ENCODE measurements around the gene NAPA.

DNA sequence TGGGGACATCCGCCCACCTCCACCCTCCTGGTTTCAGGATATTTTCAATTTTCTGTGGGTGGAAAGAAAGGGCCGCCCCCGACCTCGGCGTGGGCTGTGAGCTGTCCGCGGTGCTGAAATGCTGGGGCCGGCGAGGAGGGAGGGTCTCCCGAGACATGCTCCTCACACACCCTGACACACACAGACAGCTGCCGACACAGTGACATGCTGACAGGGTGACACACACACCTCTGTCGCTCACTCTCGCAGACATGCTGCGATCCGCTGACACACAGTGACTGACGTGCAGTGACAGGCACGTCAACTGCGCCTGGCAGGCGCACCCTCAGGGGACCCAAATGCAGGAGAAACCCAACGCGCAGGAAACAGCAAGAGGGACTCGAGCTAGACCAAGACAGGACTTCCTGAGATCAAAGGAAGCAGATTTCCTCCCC lies 70.5 kb downstream of the NAPA start:
- no peak for TF ChIP-seq TAF1 (IDR thresholded peaks at IDR 0.05; ENCODE audit: low read depth, low read length)
- no peak for TF ChIP-seq POLR2A (IDR thresholded peaks at IDR 0.05; ENCODE audit: low read depth, low read length)
